SU-DHL-6 (cell line): ENCODE data around the gene ACO2.
A peak's percentile ranks its signal among the peaks of the same experiment; 100 is the strongest.

ENCODE experiments used
- H2AFZ ChIP-seq: fragments of 200-600 bp; sonication (generic); 2 replicates; pipeline ENCODE4 v1.6.1; 2014; ENCODE audit warnings: low read depth, mild to moderate bottlenecking, moderate library complexity, mixed read lengths, antibody characterized with exemption, low read length; ENCODE audit not compliant: severe bottlenecking
- H3F3A ChIP-seq: fragments of 200-600 bp; shearing (Covaris generic); 2 replicates; pipeline ENCODE4 v1.6.0; 2016; ENCODE audit warnings: antibody characterized with exemption, mild to moderate bottlenecking; ENCODE audit not compliant: insufficient read depth
- H3K27ac ChIP-seq: fragments of 200-600 bp; sonication (generic); 2 replicates; pipeline ENCODE4 v1.5.1; 2016; ENCODE audit warnings: low read depth, mild to moderate bottlenecking, low read length, moderate library complexity, mixed read lengths
- H3K27me3 ChIP-seq: fragments of 200-600 bp; sonication (generic), shearing (Covaris generic); 2 replicates; pipeline ENCODE4 v1.6.0; 2014; ENCODE audit warnings: mild to moderate bottlenecking, low read length
- H3K36me3 ChIP-seq: fragments of 200-600 bp; sonication (generic); 2 replicates; pipeline ENCODE4 v1.6.1; 2014; ENCODE audit warnings: mild to moderate bottlenecking, low read length, mixed read lengths
- H3K4me2 ChIP-seq: fragments of 300-600, 200-600 bp; shearing (Covaris generic), sonication (generic); 2 replicates; pipeline ENCODE4 v1.6.0; 2014; ENCODE audit warnings: low read length, low read depth, mild to moderate bottlenecking; ENCODE audit not compliant: poor library complexity, severe bottlenecking
- H3K4me3 ChIP-seq: fragments of 200-600 bp; sonication (generic); 2 replicates; pipeline ENCODE4 v1.5.1; 2014; ENCODE audit warnings: antibody characterized with exemption, low read length, mild to moderate bottlenecking, mixed read lengths; ENCODE audit not compliant: insufficient read depth, poor library complexity, severe bottlenecking
- H3K79me2 ChIP-seq: fragments of 200-600 bp; sonication (generic); 2 replicates; pipeline ENCODE4 v1.6.1; 2014; ENCODE audit warnings: mild to moderate bottlenecking, low read length, moderate library complexity; ENCODE audit not compliant: insufficient read depth
- H3K9ac ChIP-seq: fragments of 200-600 bp; sonication (generic); 2 replicates; pipeline ENCODE4 v1.7.0; 2014; ENCODE audit warnings: mild to moderate bottlenecking, low read length
- H3K9me2 ChIP-seq: fragments of 200-600 bp; sonication (generic); replicated peaks from 2 replicates; pipeline ENCODE4 v1.6.1; 2014; ENCODE audit warnings: low read length; ENCODE audit not compliant: insufficient read depth
- H3K9me3 ChIP-seq: fragments of 200-600 bp; sonication (generic); 2 replicates; pipeline ENCODE4 v1.6.1; 2014; ENCODE audit warnings: low read length, mixed read lengths; ENCODE audit not compliant: insufficient read depth
- H4K20me1 ChIP-seq: fragments of 200-600 bp; sonication (generic); 2 replicates; pipeline ENCODE4 v1.6.1; 2014; ENCODE audit warnings: low read depth, mild to moderate bottlenecking, antibody characterized with exemption, low read length, moderate library complexity, mixed read lengths
- CTCF ChIP-seq: fragments of 200-600 bp; sonication (generic); IDR thresholded peaks from one replicate; pipeline ENCODE4 v1.5.1; 2017; ENCODE audit warnings: antibody characterized with exemption, mild to moderate bottlenecking, low read length, moderate library complexity; ENCODE audit not compliant: insufficient read depth, poor library complexity, severe bottlenecking
- EZH2phosphoT487 ChIP-seq: fragments of 200-600 bp; sonication (generic), shearing (Covaris generic); conservative IDR thresholded peaks from 2 replicates; pipeline ENCODE4 v1.6.1; 2018; ENCODE audit warnings: mild to moderate bottlenecking, antibody characterized with exemption, low read length, moderate library complexity, mixed read lengths

Gene ACO2

GRCh38 chr22:41461901-41462300 is 7.0 kb upstream of the ACO2 start:
- TF ChIP-seq EZH2phosphoT487, result no peak
- no peak for TF ChIP-seq CTCF
- H3K9me2 ChIP-seq, result no peaks in the 10 kb centered on the region
- peaks cover 26% of the 10 kb centered on the region; the same call in 1 of the 2 replicates for H3K36me3 ChIP-seq
- H3K9ac ChIP-seq, result no peak overlapping the region
- H2AFZ ChIP-seq, result no peak overlapping the region
- H3K79me2 ChIP-seq, result peaks cover 20% of the 10 kb centered on the region
- peaks cover 4% of the 10 kb centered on the region; the same call in 1 of the 2 replicates for H3F3A ChIP-seq
- no peak overlapping the region for H3K4me3 ChIP-seq
- no peaks in the 10 kb centered on the region for H3K27me3 ChIP-seq
- no peak overlapping the region for H3K27ac ChIP-seq
- no peaks in the 10 kb centered on the region for H4K20me1 ChIP-seq
- no peak overlapping the region for H3K4me2 ChIP-seq
- H3K9me3 ChIP-seq, result no peaks in the 10 kb centered on the region

- H2AFZ ChIP-seq, result peak overlapping the region; percentile 79
- H3K9me2 ChIP-seq, result no peaks in the 10 kb centered on the region
- peak overlapping the region; percentile 95 for H3K4me3 ChIP-seq
- peaks cover 13% of the 10 kb centered on the region; the same call in 1 of the 2 replicates for H3K36me3 ChIP-seq
- H3K27ac ChIP-seq, result peak overlapping the region; percentile 83; the same call in 1 of the 2 replicates
- no peaks in the 10 kb centered on the region for H3K9me3 ChIP-seq
- no peaks in the 10 kb centered on the region for H3F3A ChIP-seq
- H3K4me2 ChIP-seq, result peak overlapping the region; percentile 84
- no peaks in the 10 kb centered on the region for H4K20me1 ChIP-seq
- no peaks in the 10 kb centered on the region for H3K27me3 ChIP-seq
- peak overlapping the region; percentile 77 for H3K9ac ChIP-seq
- H3K79me2 ChIP-seq, result peaks cover 81% of the 10 kb centered on the region
- TF ChIP-seq CTCF (no peak), EZH2phosphoT487 (no peak)
These were observed 418 bp downstream of the ACO2 start for GRCh38 chr22:41469218-41469851.

- no peaks in the 10 kb centered on the region for H4K20me1 ChIP-seq
- no peak for TF ChIP-seq EZH2phosphoT487
- no peak for TF ChIP-seq CTCF
- no peak overlapping the region for H3K27ac ChIP-seq
- H3K4me3 ChIP-seq, result no peak overlapping the region
- no peaks in the 10 kb centered on the region for H3F3A ChIP-seq
- no peak overlapping the region for H2AFZ ChIP-seq
- H3K36me3 ChIP-seq, result peaks cover 8% of the 10 kb centered on the region; the same call in 1 of the 2 replicates
- no peak overlapping the region for H3K9ac ChIP-seq
- H3K79me2 ChIP-seq, result peaks cover 87% of the 10 kb centered on the region
- H3K9me3 ChIP-seq, result no peaks in the 10 kb centered on the region
- H3K4me2 ChIP-seq, result peak overlapping the region; percentile 1
- H3K27me3 ChIP-seq, result no peaks in the 10 kb centered on the region
- H3K9me2 ChIP-seq, result no peaks in the 10 kb centered on the region
These were observed 2.0 kb downstream of the ACO2 start for GRCh38 chr22:41470886-41471285.
